Measurements from ENCODE around the gene PDZRN4. TPM values are rescaled to one million over a fixed set of nuclear protein-coding genes. Genes with fewer than 3 reads are reported as not detected.
"Not testable (repeated sequence)": the region's sequence is repeated elsewhere in the genome, so short reads cannot be mapped to it uniquely, and the experiment has no call there.

The PDZRN4 gene
- total and polyA plus RNA-seq, 2 of the 4 experiments (the other 2 are of a cell fraction), result not detected

- H3K27me3 ChIP-seq (ENCODE audit: control insufficient read depth, insufficient read depth, low read length); BruUV-seq (replicated peaks); H4K5ac ChIP-seq (ENCODE audit: low read depth, low read length); H2BK5ac ChIP-seq (ENCODE audit: low read depth, low read length, poor library complexity, severe bottlenecking); H2BK15ac ChIP-seq (ENCODE audit: low read depth, low read length); H3K27ac ChIP-seq (ENCODE audit: insufficient read depth, low read length); H3K9me3 ChIP-seq (ENCODE audit: control insufficient read depth, insufficient read depth, low read length); POLR2A ChIA-PET (ENCODE audit: unreplicated experiment); H3K4me3 ChIP-seq (ENCODE audit: insufficient read depth, low read depth, low read length); H2AFZ ChIP-seq (replicated peaks; ENCODE audit: low read length, poor library complexity); H3K4me1 ChIP-seq (ENCODE audit: control insufficient read depth, insufficient read depth, low read length); H3K23ac ChIP-seq (ENCODE audit: low read depth, low read length); H3K9ac ChIP-seq (ENCODE audit: low read depth, low read length); H3K9me1 ChIP-seq (ENCODE audit: insufficient read depth, low read length); H4K91ac ChIP-seq (ENCODE audit: insufficient read depth, low read depth, low read length); in situ Hi-C loops (cut with MboI; ENCODE audit: low sequenced_read_pairs); H2AK9ac ChIP-seq (replicated peaks; ENCODE audit: low read depth, low read length, poor library complexity); CTCF ChIA-PET; intact Hi-C loops (cut with micrococcal nuclease); H3K36me3 ChIP-seq (ENCODE audit: control insufficient read depth, insufficient read depth, low read length); H3K18ac ChIP-seq (ENCODE audit: low read depth, low read length); H3K4me2 ChIP-seq (ENCODE audit: low read depth, low read length); H3K14ac ChIP-seq (replicated peaks; ENCODE audit: low read depth, low read length); H2BK20ac ChIP-seq (ENCODE audit: low read depth, low read length); H2BK120ac ChIP-seq (ENCODE audit: low read depth, low read length); H3K79me1 ChIP-seq (ENCODE audit: low read depth in 1 of 2, low read length in 2 of 2); H4K8ac ChIP-seq (ENCODE audit: low read depth in 2 of 2, low read length in 2 of 2); H2AK5ac ChIP-seq (ENCODE audit: low read depth, low read length); ATAC-seq (ENCODE audit: low read depth); H3K56ac ChIP-seq (ENCODE audit: extremely low read depth, insufficient read depth, low read length); H3K4ac ChIP-seq (ENCODE audit: low read depth, low read length); DNase-seq; dilution Hi-C loops (cut with HindIII; ENCODE audit: low sequenced_read_pairs, unreplicated experiment); H4K20me1 ChIP-seq (ENCODE audit: insufficient read depth, low read length): not testable (repeated sequence)
- WGBS, 2 experiments (ENCODE audit: extremely low coverage in 2 of 2, insufficient read length in 1 of 2), result no CpG with 5 or more reads among the region's 1 CpG
Measured at GRCh38 chr12:41179507-41179906, 8.6 kb upstream of the PDZRN4 start.

Measured in IMR-90 (cell line).